Breast epithelium (tissue), 4 donors: ENCODE measurements around the gene TMEM253. TPM values are rescaled to one million over a fixed set of nuclear protein-coding genes. Genes with fewer than 3 reads are reported as not detected.

Experiments used
- DNase-seq, 2 donors: peaks; one replicate each; pipeline ENCODE4 v3.0.0-alpha.2; 2019; ENCODE audit warnings: low spot score in 2 of 2
- H3K27ac ChIP-seq, 2 donors: fragments of 200-600 bp; sonication (generic) in 1 of 2; one replicate each; pipeline ENCODE4 v1.5.1; 2016 to 2019; ENCODE audit warnings: mild to moderate bottlenecking in 1 of 2
- H3K27me3 ChIP-seq, 2 donors: fragments of 200-600 bp; sonication (generic) in 1 of 2; one replicate each; pipeline versions ENCODE4 v1.5.1 to v1.6.0; 2017 to 2019; ENCODE audit warnings: control low read depth in 1 of 2, mild to moderate bottlenecking in 1 of 2
- H3K36me3 ChIP-seq: fragments of 200-600 bp; one replicate; pipeline ENCODE4 v1.5.1; 2019
- H3K4me1 ChIP-seq, 2 donors: fragments of 200-600 bp; sonication (generic); one replicate each; pipeline ENCODE4 v1.5.1; 2016 to 2019; ENCODE audit warnings: control low read depth in 1 of 2
- H3K4me3 ChIP-seq, 3 donors: fragments of 200-600 bp; sonication (generic); 1 replicate in 2 of 3; 2 replicates in 1 of 3; pipeline ENCODE4 v1.5.1; 2016 to 2019; ENCODE audit warnings: mild to moderate bottlenecking in 3 of 3, moderate library complexity in 2 of 3
- H3K9me3 ChIP-seq, 2 donors: fragments of 200-600 bp; sonication (generic) in 1 of 2; one replicate each; pipeline ENCODE4 v1.5.1; 2016 to 2019; ENCODE audit warnings: control low read depth in 1 of 2
- CTCF ChIP-seq, 3 donors: fragments of 450-650 bp; IDR thresholded peaks; one replicate each; pipeline ENCODE4 v1.5.1; 2016 to 2017; ENCODE audit warnings: antibody characterized with exemption in 3 of 3, mild to moderate bottlenecking in 3 of 3, moderate library complexity in 3 of 3
- POLR2A ChIP-seq: fragments of 450-650 bp; IDR thresholded peaks from one replicate; pipeline ENCODE4 v1.6.1; 2016; ENCODE audit warnings: antibody characterized with exemption, mild to moderate bottlenecking, moderate library complexity
- POLR2AphosphoS5 ChIP-seq, 3 donors: sonication (generic); formaldehyde crosslinking; IDR thresholded peaks; one replicate each; pipeline ENCODE4 v1.6.1; 2017; ENCODE audit warnings: antibody characterized with exemption in 3 of 3
- intact Hi-C: fragments of 100-400 bp; cut with DNase I; formaldehyde crosslinking; loops from one replicate; pipeline ENCODE4 v1.15.1; 2023; ENCODE audit warnings: low total_unique reads
- total RNA-seq, 3 donors: library from RNA; depleted of rRNA; stranded (reverse); fragments of >200 nt; gene quantifications; one replicate each; pipeline ENCODE4 v1.1.0, GENCODE V29; 2016

TMEM253 gene
- total RNA-seq, 3 donors from 2014 or later = 0.44 to 1.3 (median 0.98) TPM

- Histone ChIP-seq H3K36me3 (no peaks in the 10 kb centered on the region), H3K9me3 (no peaks in the 10 kb centered on the region), H3K27ac (no peak overlapping the region), H3K27me3 (no peaks in the 10 kb centered on the region), H3K4me1 (no peaks in the 10 kb centered on the region), H3K4me3 (no peak overlapping the region)
- no peak for DNase-seq
- intact Hi-C loops = loop anchor here (10.0 kb wide), 1 partner anchor 85 kb away; no protein-coding TSS in a partner anchor
- no peak for TF ChIP-seq POLR2A
- TF ChIP-seq CTCF (IDR thresholded peaks at IDR 0.05) = no peak
- no peak for TF ChIP-seq POLR2AphosphoS5 (IDR thresholded peaks at IDR 0.05)
These were observed 40.8 kb upstream of the TMEM253 start for GRCh38 chr14:21059842-21060613.

DNA sequence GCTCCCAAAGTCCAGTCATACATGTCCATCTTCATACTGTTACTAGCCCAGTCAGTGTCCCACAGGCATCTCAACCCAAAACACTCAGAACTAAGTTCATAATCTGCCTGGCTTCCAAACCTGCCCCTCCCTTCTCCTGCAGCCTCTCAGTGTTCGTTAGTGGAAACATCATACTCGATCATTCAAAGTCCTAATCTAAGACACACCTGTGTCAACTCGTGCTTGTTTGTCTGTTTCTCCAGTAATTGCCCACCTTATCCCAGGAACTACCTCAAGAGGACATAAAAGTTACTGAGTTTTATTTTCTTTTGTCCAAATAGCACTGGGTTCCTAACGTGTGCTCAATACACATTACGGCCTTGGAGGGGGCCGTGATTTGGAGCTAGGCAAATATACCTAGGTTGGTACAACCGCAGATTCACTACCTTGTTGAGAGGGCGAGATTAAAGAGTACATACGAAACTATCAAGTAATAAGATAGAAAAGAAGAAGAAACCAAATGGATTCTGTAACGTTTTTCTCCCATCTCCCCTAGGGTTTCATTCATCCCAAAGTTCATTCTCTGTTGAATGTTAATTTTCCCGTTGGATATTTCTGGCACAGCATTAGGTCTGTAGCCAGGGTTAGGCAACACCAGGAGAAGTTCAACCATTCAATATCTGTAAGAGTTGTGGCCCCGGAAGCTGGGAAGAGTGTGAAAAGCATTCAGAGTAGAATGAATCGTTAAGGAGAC lies 40.1 kb upstream of the TMEM253 start:
- no peak for TF ChIP-seq CTCF (IDR thresholded peaks at IDR 0.05)
- no peak for TF ChIP-seq POLR2A
- no peak for TF ChIP-seq POLR2AphosphoS5 (IDR thresholded peaks at IDR 0.05)
- DNase-seq = no peak
- Histone ChIP-seq H3K27me3 (no peaks in the 10 kb centered on the region), H3K4me1 (no peaks in the 10 kb centered on the region), H3K36me3 (no peaks in the 10 kb centered on the region), H3K9me3 (no peaks in the 10 kb centered on the region), H3K4me3 (no peak overlapping the region), H3K27ac (no peak overlapping the region)
- intact Hi-C loops = loop anchor here (10.0 kb wide), 1 partner anchor 86 kb away; no protein-coding TSS in a partner anchor

GRCh38 chr14:21061347-21061668 lies 39.6 kb upstream of the TMEM253 start:
- Histone ChIP-seq H3K36me3 (no peaks in the 10 kb centered on the region), H3K27me3 (no peaks in the 10 kb centered on the region), H3K4me3 (no peak overlapping the region), H3K9me3 (no peaks in the 10 kb centered on the region), H3K27ac (no peak overlapping the region), H3K4me1 (no peaks in the 10 kb centered on the region)
- intact Hi-C loops = loop anchor here (10.0 kb wide), 1 partner anchor 87 kb away; no protein-coding TSS in a partner anchor
- TF ChIP-seq POLR2A = no peak
- DNase-seq = no peak

DNA sequence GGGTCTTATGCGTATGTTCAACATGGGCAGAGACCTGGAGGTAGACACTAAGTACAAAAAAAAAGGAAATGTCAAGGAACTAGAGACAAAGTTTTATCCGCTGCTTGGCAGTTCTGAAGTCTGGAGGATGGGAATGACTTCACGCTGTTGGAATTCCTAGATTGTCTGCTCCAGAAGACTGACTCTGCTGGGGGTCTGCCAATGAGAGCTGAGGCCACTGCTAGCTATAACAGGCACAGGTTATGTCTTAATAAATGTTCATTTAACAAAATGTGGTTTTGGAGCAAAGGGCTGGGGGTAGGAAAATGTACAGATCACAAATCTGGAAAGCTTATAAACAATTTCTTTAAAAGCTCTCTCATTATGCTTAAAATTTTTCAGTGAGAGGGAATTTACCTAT lies 37.4 kb upstream of the TMEM253 start:
- Histone ChIP-seq H3K4me3 (no peak overlapping the region), H3K27ac (no peak overlapping the region), H3K9me3 (no peaks in the 10 kb centered on the region), H3K36me3 (no peaks in the 10 kb centered on the region), H3K27me3 (no peaks in the 10 kb centered on the region), H3K4me1 (peaks cover 0 to under 1% of the 10 kb centered on the region in 2 donors)
- DNase-seq = no peak
- TF ChIP-seq POLR2A = no peak
- TF ChIP-seq POLR2AphosphoS5 (IDR thresholded peaks at IDR 0.05) = no peak
- no peak for TF ChIP-seq CTCF (IDR thresholded peaks at IDR 0.05)
- intact Hi-C loops = loop anchor here (10.0 kb wide), 1 partner anchor 89 kb away; no protein-coding TSS in a partner anchor

DNA sequence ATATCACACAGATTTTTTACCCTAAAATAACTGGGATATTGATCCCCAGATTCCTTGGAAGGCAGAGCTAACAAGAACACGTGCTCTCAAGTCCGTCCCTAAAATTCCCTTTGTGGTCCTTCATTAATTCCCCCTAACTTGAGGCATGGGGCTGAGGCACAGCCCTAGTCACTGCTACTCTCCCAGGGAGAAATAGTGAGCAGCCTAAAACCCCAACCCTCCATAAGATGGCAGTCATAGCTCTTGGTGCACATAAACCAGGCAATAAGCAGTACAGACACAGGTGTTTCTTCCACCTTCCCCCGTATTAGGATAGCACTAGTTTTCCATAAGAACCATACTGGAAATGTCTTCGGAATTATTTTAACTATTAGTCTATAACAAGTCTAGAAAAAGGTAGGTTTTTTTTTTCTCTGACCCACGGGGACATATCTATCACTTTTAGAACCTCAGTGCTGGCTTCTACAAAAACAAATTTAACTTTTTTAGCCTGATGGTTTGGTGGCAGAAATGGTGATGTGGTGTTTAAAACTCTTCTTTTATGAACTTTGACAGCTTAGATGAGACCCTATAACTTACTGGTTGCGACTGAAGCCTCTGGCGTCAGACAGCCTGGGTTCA lies 33.9 kb upstream of the TMEM253 start:
- Histone ChIP-seq H3K36me3 (no peaks in the 10 kb centered on the region), H3K4me3 (no peak overlapping the region), H3K27me3 (no peaks in the 10 kb centered on the region), H3K27ac (no peak overlapping the region), H3K9me3 (no peaks in the 10 kb centered on the region), H3K4me1 (peaks cover 0 to 10% of the 10 kb centered on the region in 2 donors)
- intact Hi-C loops = loop anchor here (10.0 kb wide), 1 partner anchor 92 kb away; no protein-coding TSS in a partner anchor
- DNase-seq = no peak
- TF ChIP-seq POLR2A (no peak), CTCF (IDR thresholded peaks at IDR 0.05) (no peak), POLR2AphosphoS5 (IDR thresholded peaks at IDR 0.05) (no peak)
